Left colon (tissue), 2 donors: ENCODE data around the gene SYK. TPM values are rescaled to one million over a fixed set of nuclear protein-coding genes. Genes with fewer than 3 reads are reported as not detected.

Experiments used
- ATAC-seq: fragments of 200-7000 bp; cut with Tn5 transposase; one replicate; pipeline ENCODE4 v1.9.1; 2020; ENCODE audit warnings: mild to moderate bottlenecking, moderate library complexity
- DNase-seq, 2 donors: peaks; one replicate each; pipeline ENCODE4 v3.0.0-alpha.2; 2020
- intact Hi-C, 2 donors: fragments of 100-400 bp; cut with DNase I in 1 of 2; cut with micrococcal nuclease in 1 of 2; formaldehyde crosslinking; loops; one replicate each; pipeline versions ENCODE4 v1.11.2 to v1.14.0; 2022; cut with DNase I, micrococcal nuclease
- total RNA-seq, 2 donors: library from RNA; stranded (reverse); fragmentation: NEBNext Ultra II Directional; extraction: Animal tissue kit (Norgen Biotek cat#: 25700); gene quantifications; one replicate each; pipeline ENCODE4 v1.2.1, GENCODE V29; 2021
- donor health status: DM: no; HTN: no; CAD: no.
- donor health status: DM: yes; HTN: yes; CAD: no.

SYK gene
- total RNA-seq, 2 donors from 2014 or later = 45.1 to 59.7 TPM

- intact Hi-C loops = no loop called here
- ATAC-seq (no peak), DNase-seq (no peak)
Measured at GRCh38 chr9:90841615-90842014, 40.0 kb downstream of the SYK start.

- no peak for ATAC-seq
- no peak for DNase-seq
- intact Hi-C loops = no loop called here
Measured at GRCh38 chr9:90842176-90842777, 40.7 kb downstream of the SYK start.

GRCh38 chr9:90842996-90843395 lies 41.4 kb downstream of the SYK start:
- no peak for ATAC-seq
- DNase-seq = no peak

DNA sequence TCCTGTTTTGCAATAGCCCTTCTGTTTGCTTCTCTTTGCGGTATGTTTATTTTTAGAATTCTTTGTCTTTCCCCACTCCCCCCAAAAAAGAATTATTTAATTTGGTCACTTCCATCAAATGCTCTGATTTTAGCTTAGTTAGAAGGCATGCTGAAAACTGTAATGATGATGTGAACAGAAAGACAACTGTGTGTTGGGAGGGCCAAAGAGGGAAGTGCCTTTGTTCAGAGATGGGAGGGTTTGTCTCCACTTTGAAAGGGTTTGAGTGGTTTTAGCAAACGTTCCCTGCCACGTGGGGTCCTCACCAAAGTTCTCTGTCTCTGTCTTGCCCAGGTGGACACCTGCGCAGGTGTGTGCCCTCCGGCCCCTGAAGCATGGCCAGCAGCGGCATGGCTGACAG lies 41.9 kb downstream of the SYK start:
- intact Hi-C loops = no loop called here
- ATAC-seq (no peak), DNase-seq (no peak)

More at GRCh38 chr9:90842996-90843395, 41.4 kb downstream of the SYK start:
- intact Hi-C loops = no loop called here

GRCh38 chr9:90844326-90844725 lies 42.7 kb downstream of the SYK start:
- ATAC-seq (no peak), DNase-seq (no peak)
- intact Hi-C loops = no loop called here

- intact Hi-C loops = no loop called here
- DNase-seq = no peak
- no peak for ATAC-seq
Measured at GRCh38 chr9:90846770-90847419, 45.3 kb downstream of the SYK start.

- ATAC-seq = no peak
- intact Hi-C loops = no loop called here
- no peak for DNase-seq
Measured at GRCh38 chr9:90847971-90848370, 46.4 kb downstream of the SYK start.

GRCh38 chr9:90848866-90849265 lies 47.2 kb downstream of the SYK start:
- DNase-seq = no peak
- no peak for ATAC-seq
- intact Hi-C loops = no loop called here

GRCh38 chr9:90851444-90851843 lies 49.8 kb downstream of the SYK start:
- no peak for ATAC-seq
- no peak for DNase-seq
- intact Hi-C loops = no loop called here

DNA sequence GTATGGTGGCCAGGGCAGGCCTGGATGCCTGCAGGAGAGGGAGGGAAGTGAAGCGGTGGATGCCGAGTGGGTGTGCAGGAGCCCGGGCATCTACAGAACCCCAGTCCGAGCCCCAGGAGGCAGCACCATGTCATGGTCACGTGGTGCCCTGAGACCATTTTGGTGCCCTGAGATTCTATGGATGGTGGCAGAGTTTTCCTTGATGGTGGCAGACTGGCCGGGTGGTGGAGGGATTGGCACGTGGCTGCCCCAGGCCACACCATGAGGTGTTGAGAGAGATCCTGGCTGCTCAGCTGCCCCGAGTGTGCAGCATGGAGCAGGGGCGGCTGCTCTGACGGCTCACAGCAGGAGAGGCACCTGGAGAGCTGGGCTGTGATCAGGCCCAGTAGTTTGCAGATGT lies 52.3 kb downstream of the SYK start:
- intact Hi-C loops = no loop called here
- DNase-seq (no peak), ATAC-seq (no peak)

DNA sequence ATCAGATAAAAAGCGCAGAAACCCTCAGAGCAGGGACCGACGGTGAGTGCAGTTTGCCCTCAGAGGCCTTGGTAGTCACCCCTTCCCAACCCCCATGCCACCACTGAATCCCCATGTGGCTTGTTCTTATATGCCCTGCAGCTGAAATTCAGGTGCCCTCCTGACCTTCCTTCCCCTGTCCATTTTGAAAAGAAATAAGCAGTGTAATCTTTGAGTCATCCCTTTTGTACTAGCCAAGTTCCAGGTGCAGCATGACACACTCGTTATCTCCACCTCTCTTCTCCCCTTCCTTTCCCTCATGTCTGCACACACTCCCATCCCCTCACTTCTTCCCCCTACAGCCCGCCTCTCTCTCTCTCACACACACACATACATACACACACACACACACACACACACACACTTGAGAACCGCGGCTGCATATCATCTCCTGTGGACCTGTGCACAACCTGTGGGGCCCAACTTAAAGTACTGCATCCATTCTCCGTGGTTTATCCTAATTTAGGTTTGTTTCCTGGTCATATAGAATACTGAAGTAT lies 53.1 kb downstream of the SYK start:
- no peak for DNase-seq
- ATAC-seq = no peak
- intact Hi-C loops = no loop called here

DNA sequence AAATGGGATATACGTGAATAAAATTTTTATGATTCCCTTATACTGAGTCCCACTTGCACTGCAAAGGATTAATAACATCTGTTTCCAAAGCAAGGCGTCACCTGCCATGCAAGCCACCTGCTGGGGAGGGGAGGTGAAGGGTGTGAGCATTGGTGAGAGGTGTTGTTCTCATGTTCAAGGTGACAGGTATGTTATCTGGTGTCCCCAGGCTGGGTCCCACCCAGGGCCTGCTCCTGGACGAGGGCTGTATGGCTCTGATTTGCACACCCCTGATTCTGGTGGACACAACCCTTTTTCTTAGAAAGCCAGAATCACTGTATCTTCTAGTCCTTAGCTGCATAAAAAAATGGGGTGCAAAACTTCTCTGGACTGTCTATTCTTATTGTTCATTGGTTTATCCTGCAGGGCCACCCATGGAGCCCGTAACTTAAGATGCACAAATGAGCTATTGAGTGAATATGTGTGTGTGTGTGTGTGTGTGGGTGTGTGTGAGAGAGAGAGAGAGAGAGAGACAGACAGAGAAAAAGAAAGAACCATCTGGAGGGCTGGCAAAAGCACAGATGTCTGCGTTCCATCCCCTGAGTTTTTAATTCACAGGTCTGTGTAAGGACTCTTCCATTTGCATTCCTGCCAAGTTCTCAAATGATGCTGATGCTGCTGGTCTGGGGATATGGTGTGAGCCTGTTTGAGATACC lies 53.7 kb downstream of the SYK start:
- intact Hi-C loops = no loop called here
- ATAC-seq = no peak
- no peak for DNase-seq

DNA sequence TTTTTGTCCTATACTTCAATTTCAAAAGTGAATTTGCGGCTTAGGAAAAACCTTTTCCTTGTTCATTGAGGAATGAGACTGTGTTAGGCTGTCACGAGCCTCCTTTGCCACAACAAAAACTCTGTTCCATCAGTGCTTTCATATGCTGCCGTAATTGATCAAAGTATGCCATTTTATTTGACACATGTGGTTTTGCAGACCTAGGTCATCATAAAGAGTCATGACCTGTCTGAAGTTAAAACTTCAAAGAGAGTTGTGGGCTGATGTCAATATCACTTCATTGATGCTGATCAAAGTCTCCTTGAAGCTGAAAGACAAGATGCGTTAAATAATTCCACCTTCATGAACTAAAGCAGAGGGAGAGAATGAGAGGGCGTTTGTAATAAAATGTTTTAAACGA lies 55.5 kb downstream of the SYK start:
- no peak for ATAC-seq
- intact Hi-C loops = no loop called here
- DNase-seq = no peak

DNA sequence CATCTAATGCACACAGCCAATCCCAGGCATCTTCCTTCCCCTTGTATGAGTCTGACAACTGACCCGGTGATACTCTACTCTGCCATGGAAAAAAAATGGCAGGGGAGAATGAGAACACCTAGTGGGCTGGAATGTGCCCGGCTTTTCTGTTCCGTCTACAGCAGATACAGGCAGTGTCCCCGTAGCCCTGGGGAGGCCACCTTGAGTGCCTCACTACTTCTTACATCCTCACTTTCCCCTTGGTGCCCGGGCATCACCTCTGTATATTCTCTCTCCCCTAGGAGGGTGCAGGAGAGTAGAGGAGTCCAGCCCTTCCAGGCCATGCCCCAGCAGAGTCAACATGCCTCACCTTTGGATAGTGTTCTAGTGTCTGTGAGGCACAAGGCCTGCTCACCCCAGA lies 56.2 kb downstream of the SYK start:
- DNase-seq (no peak), ATAC-seq (no peak)
- intact Hi-C loops = no loop called here

DNA sequence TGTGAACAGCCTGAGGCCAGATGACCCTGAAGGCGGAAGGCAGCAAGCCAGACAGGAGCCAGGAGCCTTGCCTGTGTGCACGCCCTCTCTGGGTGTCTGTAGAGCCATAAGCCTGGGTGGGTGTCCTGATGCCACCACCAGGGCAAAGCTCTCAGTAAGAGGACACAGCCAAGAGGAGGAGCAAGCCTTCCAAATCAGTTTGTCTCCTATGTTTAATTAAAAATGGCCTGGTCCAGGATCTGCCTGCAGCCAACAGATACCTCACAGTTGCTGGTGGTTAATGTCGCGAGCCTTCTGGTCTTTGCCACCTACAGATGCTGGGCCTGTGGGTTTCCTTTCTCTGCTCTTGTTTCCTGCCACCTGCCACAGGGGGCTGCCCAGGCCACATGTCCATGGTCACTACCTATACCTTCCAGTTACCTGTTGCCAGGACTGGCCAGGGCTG lies 56.9 kb downstream of the SYK start:
- DNase-seq = no peak
- no peak for ATAC-seq
- intact Hi-C loops = no loop called here

- ATAC-seq (no peak), DNase-seq (no peak)
- intact Hi-C loops = no loop called here
Measured at GRCh38 chr9:90860382-90860781, 58.8 kb downstream of the SYK start.

GRCh38 chr9:90860826-90861225 lies 59.2 kb downstream of the SYK start:
- ATAC-seq (no peak), DNase-seq (no peak)
- intact Hi-C loops = no loop called here

GRCh38 chr9:90861380-90861779 lies 59.8 kb downstream of the SYK start:
- intact Hi-C loops = no loop called here
- DNase-seq (no peak), ATAC-seq (no peak)

DNA sequence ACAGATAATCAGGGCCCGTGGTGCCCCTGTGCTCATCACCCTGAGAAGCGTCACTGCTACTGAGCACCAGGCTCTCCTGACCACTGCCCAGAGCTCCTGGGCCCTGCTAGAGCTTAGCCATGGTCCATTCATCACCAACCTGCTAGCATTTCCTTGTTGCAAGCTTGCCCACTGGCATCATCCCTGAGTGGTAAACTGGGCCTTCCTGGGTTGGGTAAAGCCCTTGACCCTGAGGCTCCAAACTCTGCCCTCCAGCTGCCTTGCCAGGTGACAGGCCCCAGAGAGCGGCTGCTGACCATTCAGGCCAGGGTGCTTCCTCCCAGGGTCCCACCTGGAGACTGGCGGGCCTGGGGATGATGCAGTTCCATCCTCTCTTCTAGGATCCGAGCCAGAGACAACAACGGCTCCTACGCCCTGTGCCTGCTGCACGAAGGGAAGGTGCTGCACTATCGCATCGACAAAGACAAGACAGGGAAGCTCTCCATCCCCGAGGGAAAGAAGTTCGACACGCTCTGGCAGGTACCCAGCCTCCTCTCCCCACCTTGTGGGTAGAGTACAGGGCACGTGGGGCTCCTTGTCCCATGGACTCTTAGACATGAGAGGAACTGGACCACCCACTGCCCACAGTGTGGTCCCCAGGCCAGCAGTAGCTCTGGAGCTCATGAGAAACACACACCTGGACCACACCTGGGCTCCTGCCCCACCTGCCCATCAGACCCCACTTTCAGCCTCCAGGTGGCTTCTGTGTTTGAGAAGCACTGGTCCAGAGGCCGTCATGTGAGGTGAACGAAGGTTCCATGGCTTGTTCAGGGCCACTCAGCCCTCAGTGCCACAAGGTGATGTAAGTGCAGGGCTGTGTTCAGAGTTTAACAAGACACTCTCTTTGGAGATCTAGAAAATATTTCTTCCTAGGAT lies 60.5 kb downstream of the SYK start:
- DNase-seq = no peak
- ATAC-seq = no peak
- intact Hi-C loops = no loop called here
